Smooth muscle cell of the brain vasculature (primary cell): ENCODE measurements around the gene LHFPL6.
A peak's percentile ranks its signal among the peaks of the same experiment; 100 is the strongest.

Experiments
- DNase-seq: peaks from one replicate; pipeline ENCODE4 v3.0.0-alpha.2; 2012; ENCODE audit warnings: low read depth, low spot score

LHFPL6 gene

GRCh38 chr13:39389013-39389412, 214.0 kb downstream of the LHFPL6 start:
- DNase-seq, result no peak

DNA sequence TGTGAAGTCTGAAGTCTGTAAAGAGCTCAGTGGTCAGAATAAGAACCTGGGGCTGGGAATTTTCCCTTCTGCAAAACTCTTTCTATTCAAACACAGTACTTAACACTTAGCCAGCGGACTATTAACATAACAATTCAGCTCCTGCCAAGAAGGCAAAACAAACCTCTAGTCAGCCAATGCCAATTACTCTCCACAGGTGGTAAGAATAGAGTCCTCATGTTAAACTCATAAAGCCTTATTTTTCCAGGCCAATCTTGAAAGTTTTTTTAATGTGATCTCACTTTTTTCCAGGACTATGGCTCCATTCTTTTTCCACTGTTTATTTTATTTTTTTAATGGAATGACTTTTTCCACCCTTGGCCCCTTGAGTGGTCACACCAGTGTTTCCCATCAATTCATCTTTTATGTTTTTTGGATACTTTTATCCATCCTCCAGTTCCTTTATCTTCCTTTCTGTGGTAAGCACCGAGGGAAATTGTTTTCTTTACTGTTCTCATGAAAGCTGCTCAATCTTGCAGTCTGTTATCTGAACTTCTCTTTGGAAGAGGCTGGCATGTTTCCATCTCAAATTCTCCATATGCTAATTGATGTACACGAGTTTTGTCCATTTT, 217.3 kb downstream of the LHFPL6 start:
- DNase-seq, result peak; percentile 82

GRCh38 chr13:39385154-39385553, 217.8 kb downstream of the LHFPL6 start:
- no peak for DNase-seq

DNA sequence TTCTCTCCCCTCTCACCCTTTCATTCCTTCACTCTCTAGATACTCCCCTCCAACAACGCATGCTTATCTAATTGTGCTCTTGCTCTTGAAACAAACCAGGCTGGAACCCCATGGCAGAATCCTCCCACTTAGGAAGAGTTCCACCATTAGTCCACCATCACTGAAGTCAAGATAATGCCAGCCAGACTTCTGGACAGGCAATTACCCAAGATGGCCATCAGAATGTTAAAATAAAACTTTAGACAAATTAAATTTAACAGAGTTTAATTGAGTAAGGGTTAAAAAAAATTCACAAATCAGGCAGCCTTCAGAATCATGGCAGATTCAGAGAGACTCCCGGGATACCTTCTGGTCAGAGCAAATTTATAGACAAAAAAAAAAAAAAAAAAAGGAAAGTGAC, 221.5 kb downstream of the LHFPL6 start:
- DNase-seq, result no peak

DNA sequence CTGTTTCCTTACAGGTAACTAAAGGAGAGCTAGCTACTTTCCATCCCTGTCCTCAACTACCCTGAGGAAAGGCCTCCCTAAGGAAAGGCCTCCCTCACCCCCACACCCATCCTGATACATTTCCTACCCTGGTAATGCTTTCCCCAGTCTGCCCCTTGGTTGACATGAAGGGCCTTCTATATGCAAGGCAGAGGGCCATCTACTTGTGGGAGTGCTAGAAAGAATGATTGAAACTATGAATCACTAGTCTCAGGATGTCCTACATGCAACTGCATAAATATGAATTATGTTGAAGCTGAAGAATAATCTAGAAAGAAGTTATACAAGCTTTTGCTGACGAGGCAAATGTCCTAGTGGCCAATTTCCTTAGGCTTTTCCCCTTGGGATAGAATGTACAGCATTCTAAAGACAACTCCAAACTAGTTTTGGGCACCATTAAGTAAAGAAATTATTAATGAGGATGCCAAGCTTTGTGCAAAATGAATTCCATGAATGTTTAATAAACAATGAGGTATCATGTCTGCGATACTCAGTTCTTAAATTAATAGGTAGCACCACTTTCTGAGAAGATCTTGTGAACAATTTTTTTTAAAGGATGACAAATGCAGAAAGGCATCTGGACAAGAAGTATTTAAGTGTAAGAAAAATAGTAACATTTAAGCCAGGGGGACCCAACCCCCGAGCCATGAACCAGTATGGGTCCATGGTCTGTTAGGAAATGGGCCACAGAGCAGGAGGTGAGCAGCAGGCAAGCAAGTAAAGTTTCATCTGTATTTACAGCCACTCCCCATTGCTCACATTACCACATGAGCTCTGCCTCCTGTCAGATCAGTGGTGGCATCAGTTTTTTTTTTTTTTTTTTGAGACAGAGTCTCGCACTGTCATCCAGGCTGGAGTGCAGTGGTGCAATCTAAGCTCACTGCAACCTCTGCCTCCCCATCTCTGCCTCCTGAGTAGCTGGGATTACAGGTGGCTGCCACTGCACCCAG, 223.0 kb downstream of the LHFPL6 start:
- DNase-seq, result no peak

GRCh38 chr13:39379118-39379517, 223.9 kb downstream of the LHFPL6 start:
- no peak for DNase-seq

DNA sequence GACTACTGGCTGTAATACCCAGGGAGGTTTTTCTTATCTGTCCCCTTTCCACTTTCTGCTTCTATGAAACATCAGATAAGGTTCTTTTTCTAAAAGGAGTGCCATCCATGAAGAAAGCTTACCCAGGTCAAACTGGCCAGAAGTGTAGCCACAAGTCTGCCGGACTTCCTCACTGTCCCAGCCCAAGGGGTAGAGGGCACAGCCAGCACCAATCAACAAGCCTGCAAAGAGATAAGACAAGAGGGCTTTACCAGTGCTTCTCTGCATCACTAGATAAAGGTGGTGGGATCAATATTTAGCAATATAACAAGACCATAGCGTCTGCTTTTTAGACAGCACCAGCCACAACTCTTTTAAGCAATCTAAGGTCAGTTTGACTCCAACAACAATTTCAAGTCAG, 224.7 kb downstream of the LHFPL6 start:
- DNase-seq, result no peak

- no peak for DNase-seq
These were observed 225.3 kb downstream of the LHFPL6 start for GRCh38 chr13:39377699-39378098.

- no peak for DNase-seq
These were observed 226.9 kb downstream of the LHFPL6 start for GRCh38 chr13:39376076-39376475.

- DNase-seq, result no peak
These were observed 227.4 kb downstream of the LHFPL6 start for GRCh38 chr13:39375601-39376000.

DNA sequence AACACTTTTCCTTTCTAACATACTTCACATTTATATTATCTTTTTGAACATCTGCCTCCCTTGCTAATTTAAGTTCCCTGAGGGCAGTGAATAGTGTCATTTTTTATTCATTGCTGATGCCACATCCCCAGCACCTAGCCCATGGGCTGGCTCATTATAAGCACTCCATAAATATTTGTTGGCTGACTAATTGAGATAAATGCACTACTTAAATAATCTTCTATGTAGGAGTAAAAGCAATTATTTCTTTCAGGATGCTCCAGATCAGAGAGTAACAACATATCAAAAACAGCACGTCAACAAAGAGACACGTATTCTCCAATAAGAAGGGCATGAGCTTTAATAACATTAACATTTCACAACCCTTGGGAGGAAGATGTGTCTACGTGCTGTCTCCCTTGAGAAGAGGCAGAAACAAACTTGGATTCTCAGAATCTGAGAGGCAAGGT, 228.2 kb downstream of the LHFPL6 start:
- no peak for DNase-seq

GRCh38 chr13:39373145-39373544, 229.8 kb downstream of the LHFPL6 start:
- no peak for DNase-seq

DNA sequence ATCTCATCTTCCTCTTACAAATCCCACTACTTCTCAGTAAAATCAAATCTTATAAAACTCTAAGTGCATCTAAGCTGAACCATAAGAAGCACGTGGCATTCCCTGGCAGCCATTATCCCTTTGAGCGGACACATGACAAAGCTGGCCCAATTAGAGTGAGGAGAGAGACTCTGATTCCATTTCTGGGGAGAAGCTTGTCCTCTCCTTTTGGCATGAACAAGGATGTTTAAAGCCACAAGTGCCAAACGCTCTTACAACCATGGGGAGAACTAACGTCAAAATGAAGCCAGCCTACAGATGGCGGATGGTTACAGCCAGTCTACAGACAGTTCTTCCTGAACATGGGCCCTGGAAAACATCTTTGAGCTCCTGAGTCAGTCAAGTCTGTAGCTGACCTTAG, 231.3 kb downstream of the LHFPL6 start:
- DNase-seq, result no peak

GRCh38 chr13:39370554-39370953, 232.4 kb downstream of the LHFPL6 start:
- DNase-seq, result no peak

DNA sequence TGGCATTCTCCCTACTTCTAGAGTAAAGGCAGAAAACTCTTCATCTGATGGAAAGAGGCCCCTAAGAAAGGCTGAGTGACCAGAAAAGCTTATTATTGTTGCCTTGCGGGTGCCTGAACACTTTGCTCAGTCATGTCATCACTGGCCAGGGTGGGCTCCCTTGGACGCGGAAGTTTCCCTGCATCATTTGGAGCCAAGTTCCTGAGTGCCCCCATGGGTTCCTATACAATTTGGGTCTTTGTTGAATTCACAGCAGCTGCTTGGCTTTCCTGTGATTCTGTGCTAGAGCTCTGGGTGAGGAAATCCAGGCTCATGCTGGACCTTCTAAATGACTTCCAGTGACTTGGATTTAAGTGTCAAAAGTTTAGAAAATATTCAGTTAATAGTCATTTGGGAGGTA, 232.9 kb downstream of the LHFPL6 start:
- DNase-seq, result no peak

DNA sequence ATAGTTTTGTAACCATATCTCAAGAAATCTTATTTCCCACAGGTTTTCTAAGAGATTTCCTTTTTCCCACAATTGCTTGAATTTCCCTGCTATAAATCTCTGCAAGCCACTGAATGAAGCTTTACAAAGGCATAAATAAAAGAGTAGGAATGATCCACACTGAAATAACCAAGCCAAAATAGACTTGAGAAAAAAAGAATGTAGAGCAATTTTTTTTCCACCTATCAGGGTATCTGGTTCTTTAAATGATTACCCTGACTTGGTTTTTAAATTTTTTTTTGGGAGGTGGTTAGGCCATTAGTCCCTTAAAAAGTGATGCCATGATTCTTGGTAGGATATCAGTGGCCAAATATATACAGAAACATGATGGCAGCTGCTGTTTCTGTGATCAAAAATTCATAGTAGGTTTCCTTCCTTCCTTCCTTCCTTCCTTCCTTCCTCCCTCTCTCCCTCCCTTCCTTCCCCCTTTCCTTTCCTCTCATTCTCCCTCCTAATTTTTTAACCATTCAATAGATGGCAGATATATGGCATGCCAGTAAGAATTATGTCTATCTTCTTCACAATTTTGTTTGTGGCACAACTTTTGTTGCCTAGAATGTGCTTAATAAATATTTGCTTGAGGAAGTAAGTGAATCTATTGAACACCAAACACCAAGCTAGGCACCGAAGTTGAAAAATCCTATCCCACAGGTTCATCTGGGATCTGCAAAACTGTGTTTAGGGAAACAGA, 233.7 kb downstream of the LHFPL6 start:
- no peak for DNase-seq

DNA sequence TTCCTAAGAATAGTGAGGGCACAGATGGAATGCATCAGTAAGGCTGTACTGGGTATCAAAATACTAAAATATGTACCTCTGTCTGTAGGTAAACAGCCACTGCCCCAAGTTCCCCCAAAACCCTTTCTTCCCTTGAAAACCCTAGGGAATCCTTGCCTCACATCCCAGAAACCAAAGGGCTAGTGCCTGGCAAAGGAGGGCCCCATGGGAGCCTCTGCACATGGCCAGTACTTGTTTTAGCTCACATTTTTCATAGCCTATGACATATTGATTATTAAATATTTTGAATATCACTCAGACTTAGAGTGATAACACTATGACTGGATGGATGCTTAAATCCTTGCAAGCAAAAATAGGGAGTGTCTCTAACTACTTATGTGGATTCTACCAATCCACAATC, 237.1 kb downstream of the LHFPL6 start:
- DNase-seq, result no peak

DNA sequence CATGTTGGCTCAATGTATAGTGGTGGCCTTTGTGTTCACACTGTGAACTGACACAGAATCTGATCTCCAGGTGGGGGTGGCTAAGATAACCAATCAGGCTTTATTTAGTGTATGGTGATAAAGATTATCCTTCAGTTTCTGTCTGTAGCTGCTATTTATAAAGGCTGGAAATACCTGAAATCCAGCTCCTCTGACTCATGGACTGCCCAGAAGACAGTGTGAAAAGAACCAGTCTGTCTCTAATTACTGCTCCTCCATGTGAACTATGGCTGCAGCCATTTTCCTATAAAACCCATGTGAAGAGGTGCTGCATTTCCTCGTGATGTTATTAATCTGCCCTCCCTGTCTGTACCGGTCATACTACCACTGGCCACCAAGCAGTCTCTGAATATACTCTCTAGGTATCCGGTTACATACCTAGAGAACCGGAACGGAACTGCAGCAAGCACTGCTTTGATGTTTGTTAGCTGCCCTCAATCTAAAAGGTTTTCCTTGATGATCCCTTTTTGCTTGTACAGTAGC, 238.0 kb downstream of the LHFPL6 start:
- DNase-seq, result no peak

- DNase-seq, result no peak
These were observed 239.6 kb downstream of the LHFPL6 start for GRCh38 chr13:39363382-39363772.

DNA sequence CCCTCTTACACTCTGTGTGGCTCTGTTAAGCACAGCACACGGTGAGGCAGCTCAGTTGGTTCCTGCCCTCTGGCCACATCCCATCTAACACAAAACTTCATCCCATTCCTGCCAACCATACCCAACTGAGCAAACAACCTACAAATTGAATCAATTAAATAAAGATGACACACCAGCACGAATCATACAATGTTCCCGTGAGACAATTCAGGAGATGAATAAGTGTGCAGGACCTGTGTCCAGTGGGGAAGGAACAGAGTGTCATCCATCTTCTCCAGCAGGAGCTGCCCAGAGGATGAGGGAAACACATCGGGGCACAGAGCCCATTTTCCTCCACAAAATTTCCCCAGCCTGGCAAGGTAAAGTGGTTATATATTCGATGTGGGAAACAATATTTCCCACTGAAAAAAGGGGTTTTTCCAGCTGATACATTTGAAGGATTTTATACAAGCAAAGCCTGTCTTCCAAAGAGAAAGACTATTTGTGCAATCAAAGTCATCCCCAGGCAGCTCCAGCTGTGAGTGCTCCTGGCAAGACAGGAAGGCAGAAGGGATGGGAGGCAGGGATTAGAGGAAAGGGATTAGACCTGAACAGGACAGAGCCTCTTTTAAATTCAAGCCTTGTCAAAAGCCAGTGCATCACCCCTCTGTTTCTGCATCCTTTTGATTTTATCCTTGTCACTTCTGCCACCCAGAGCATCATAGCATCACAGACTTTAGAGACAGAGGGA, 240.2 kb downstream of the LHFPL6 start:
- DNase-seq, result no peak

DNA sequence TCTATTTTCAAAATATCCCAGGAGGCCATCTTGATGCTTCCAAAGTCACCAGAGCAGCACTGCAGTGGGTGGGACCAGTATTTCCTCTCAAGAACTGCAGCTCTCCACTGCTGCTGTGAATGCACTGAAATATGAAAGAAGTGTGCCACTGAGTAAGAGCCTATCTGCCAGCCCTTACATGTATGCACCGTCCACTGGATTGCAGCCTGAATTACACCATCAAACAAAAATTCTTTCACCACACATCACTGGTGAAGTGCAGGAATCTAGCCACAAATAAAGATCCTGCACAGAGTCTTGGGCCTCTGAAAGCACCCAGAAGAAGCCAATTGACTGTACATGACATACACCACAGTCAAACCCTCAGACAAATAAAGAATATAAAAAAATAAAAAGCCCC, 249.0 kb downstream of the LHFPL6 start:
- no peak for DNase-seq
